Astrocyte of the cerebellum (primary cell): ENCODE results near the gene USP32.

Experiments used
- DNase-seq: peaks from one replicate; pipeline ENCODE4 v3.0.0-alpha.2; 2011; ENCODE audit warnings: low read depth
- H3K4me3 ChIP-seq: 2 replicates; pipeline ENCODE4 v1.5.1; 2011; ENCODE audit warnings: mild to moderate bottlenecking, low read depth, low read length, moderate library complexity
- CTCF ChIP-seq: IDR thresholded peaks from 2 replicates; pipeline ENCODE4 v1.5.1; 2012; ENCODE audit warnings: low read length, low read depth, moderate library complexity, mild to moderate bottlenecking; ENCODE audit errors: missing control alignments
- in situ Hi-C: cut with HindIII; loops from 2 replicates; pipeline ENCODE4 v1.10.0; 2017; ENCODE audit warnings: low sequenced_read_pairs

Gene USP32

GRCh38 chr17:60314423-60314822, 77.5 kb downstream of the USP32 start:
- no peak for TF ChIP-seq CTCF
- no peak overlapping the region for H3K4me3 ChIP-seq
- in situ Hi-C loops: no loop called here
- DNase-seq: no peak

- no peak for TF ChIP-seq CTCF
- no peak overlapping the region for H3K4me3 ChIP-seq
- peak; percentile 32 for DNase-seq
- in situ Hi-C loops: no loop called here
These were observed 80.0 kb downstream of the USP32 start for GRCh38 chr17:60311936-60312335.

- TF ChIP-seq CTCF: no peak
- H3K4me3 ChIP-seq: no peak overlapping the region
- in situ Hi-C loops: no loop called here
- DNase-seq: no peak
These were observed 80.7 kb downstream of the USP32 start for GRCh38 chr17:60311186-60311585.

GRCh38 chr17:60305141-60305540, 86.8 kb downstream of the USP32 start:
- TF ChIP-seq CTCF: no peak
- no peak for DNase-seq
- H3K4me3 ChIP-seq: no peak overlapping the region
- in situ Hi-C loops: no loop called here

- no peak for TF ChIP-seq CTCF
- DNase-seq: no peak
- H3K4me3 ChIP-seq: no peak overlapping the region
- in situ Hi-C loops: no loop called here
These were observed 87.4 kb downstream of the USP32 start for GRCh38 chr17:60304502-60304901.

GRCh38 chr17:60303406-60304099, 88.4 kb downstream of the USP32 start:
- in situ Hi-C loops: no loop called here
- H3K4me3 ChIP-seq: no peak overlapping the region
- TF ChIP-seq CTCF: no peak
- DNase-seq: no peak
